Measurements from ENCODE around the gene ADM. TPM values are rescaled to one million over a fixed set of nuclear protein-coding genes. Genes with fewer than 3 reads are reported as not detected.

ADM gene
- total RNA-seq, 2 experiments from 2014 or later = 43.1 to 46.9 TPM

DNA sequence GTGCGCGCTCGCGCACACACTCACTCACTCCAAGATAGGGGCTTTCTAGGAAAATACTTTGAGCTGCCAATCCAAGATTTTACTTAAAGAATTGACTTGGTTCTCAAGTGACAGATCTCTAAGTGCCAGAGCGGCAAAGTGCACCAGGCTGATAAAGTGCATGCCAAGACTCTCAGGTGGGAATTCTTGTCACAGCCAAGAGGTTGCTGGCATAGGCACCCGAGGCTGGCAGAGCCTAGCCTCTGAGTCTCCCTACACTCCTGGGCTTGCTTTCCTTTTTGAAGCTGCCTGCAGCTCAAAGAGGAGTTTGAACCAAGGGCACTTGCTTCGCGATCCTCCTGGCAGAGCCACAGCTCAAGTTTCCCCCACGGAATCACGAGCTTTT is 2.5 kb upstream of the ADM start:
- H3K27me3 Mint-ChIP-seq = peaks cover 44% of the 10 kb centered on the region
- DNase-seq (no peak), ATAC-seq (no peak)
- H3K27ac Mint-ChIP-seq = peak overlapping the region; percentile 80
- ChIA-PET POLR2A (interaction anchor here (0.6 to 1.5 kb wide), 3 partner anchors 15 to 544 kb away, joined by 3 to 8 read pairs (median 3); no protein-coding TSS in a partner anchor), CTCF (interaction anchor here (0.8 to 9.1 kb wide), 8 partner anchors 12 to 543 kb away, joined by 3 to 135 read pairs (median 8); no protein-coding TSS in a partner anchor)
- no peaks in the 10 kb centered on the region for H3K9me3 Mint-ChIP-seq
- H3K4me1 Mint-ChIP-seq (ENCODE audit: low read depth) = peaks cover 25% of the 10 kb centered on the region
- peaks cover 20% of the 10 kb centered on the region for H3K36me3 Mint-ChIP-seq (ENCODE audit: low read depth)
- TF ChIP-seq, protein P1, sequence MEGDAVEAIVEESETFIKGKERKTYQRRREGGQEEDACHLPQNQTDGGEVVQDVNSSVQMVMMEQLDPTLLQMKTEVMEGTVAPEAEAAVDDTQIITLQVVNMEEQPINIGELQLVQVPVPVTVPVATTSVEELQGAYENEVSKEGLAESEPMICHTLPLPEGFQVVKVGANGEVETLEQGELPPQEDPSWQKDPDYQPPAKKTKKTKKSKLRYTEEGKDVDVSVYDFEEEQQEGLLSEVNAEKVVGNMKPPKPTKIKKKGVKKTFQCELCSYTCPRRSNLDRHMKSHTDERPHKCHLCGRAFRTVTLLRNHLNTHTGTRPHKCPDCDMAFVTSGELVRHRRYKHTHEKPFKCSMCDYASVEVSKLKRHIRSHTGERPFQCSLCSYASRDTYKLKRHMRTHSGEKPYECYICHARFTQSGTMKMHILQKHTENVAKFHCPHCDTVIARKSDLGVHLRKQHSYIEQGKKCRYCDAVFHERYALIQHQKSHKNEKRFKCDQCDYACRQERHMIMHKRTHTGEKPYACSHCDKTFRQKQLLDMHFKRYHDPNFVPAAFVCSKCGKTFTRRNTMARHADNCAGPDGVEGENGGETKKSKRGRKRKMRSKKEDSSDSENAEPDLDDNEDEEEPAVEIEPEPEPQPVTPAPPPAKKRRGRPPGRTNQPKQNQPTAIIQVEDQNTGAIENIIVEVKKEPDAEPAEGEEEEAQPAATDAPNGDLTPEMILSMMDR (IDR thresholded peaks at IDR 0.05) = no peak
- H3K4me3 Mint-ChIP-seq = peak overlapping the region; percentile 89
- intact Hi-C loops (cut with micrococcal nuclease) = no loop called here

DNA sequence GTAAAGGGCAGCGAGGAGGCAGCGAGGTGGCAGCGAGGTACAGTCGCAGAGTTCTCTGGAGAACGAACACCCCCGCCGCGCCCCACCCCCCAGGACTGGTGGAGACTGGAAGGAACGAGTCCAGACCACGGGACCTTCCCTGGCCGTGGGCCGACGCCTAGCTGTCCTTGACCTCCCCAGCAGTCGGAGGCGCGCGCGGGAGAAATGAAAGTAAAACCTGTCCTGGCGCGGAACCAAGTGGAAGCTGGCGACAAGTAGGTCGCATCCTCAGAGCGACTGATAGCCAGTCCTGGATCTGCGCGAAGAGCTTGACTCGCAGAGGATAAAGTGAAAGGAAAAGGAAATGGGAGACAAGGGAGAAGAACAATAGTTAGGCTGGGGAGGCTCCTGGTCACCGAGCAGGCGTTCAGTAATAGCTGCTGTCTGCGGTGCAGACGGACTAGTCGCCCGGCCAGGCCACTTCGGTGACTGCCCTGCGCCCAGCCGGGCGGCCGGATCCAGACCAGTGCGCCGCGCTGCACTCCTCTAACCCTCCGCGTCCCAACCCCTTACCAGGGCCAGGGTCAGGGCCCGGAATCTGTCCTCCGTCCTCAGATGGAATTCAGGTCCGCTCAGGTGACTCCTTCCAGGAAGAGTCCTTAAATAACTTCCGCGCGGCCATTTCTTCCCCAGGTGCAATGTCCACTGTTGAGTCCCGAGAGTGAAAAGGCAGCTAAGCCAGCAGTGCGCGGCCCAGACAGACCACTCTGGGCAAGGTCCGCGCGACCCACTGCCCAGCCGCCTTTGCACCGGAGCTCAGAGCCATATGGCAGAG is 1.9 kb upstream of the ADM start:
- TF ChIP-seq, protein P1 (IDR thresholded peaks at IDR 0.05) = no peak
- POLR2A ChIA-PET = interaction anchor here (0.6 to 1.5 kb wide), 3 partner anchors 28 to 690 kb away, joined by 3 to 8 read pairs (median 3); no protein-coding TSS in a partner anchor
- intact Hi-C loops (cut with micrococcal nuclease) = no loop called here
- Mint-ChIP-seq H3K4me3 (peak overlapping the region; percentile 89), H3K27ac (peak overlapping the region; percentile 80), H3K4me1 (ENCODE audit: low read depth) (peaks cover 21% of the 10 kb centered on the region), H3K27me3 (peaks cover 40% of the 10 kb centered on the region), H3K36me3 (ENCODE audit: low read depth) (peaks cover 21% of the 10 kb centered on the region), H3K9me3 (no peaks in the 10 kb centered on the region)
- peak; percentile 75 for DNase-seq
- ATAC-seq = no peak
- CTCF ChIA-PET = interaction anchor here (0.8 to 9.1 kb wide), 14 partner anchors 6 to 797 kb away, joined by 3 to 135 read pairs (median 6); partner anchors contain the start of gene SBF2

DNA sequence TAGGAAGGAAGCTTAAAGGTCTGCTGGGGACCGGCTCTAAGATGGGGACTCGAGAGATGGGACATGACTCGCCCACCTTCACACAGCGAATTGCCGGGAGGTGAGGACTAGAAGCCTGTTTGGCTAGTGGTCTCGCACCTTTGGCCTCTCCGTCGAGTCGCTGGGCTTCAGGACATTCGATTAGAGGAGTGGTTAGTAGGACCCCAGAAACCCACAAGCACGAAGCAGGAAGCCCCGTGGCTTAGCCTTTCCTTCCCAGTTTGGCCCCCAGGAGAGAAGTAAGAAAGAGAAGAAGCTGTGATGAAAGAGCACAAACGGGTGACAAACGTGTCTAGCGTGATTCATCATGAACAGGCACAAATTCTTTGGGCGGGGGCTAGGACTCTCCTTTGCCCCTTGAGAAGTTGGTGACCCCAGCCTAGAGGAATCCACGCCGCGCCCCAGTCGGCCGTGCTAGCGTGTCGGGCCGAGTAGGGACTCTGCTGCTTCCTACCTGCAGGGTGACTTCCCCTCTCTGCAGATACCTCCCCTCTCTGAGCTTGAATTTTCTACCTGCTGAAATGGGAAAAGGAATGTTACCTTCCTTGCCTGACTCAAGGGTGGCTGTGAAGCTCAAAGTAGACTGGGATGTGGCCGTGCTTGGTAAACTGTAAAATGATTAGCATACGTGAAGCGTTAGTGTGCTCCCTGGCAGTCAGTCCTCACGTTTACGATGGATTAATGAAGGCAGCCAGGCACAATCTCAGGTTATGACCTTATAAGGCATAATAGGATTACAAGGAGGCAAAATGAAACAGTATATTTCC is 1.1 kb upstream of the ADM start:
- ATAC-seq = no peak
- Mint-ChIP-seq H3K4me1 (ENCODE audit: low read depth) (peaks cover 23% of the 10 kb centered on the region), H3K27ac (peak overlapping the region; percentile 55), H3K36me3 (ENCODE audit: low read depth) (peaks cover 21% of the 10 kb centered on the region), H3K9me3 (no peaks in the 10 kb centered on the region), H3K27me3 (peaks cover 38% of the 10 kb centered on the region), H3K4me3 (peak overlapping the region; percentile 89)
- ChIA-PET CTCF (interaction anchor here (0.8 to 9.1 kb wide), 16 partner anchors 7 to 797 kb away, joined by 3 to 135 read pairs (median 4); partner anchors contain the start of gene SBF2), POLR2A (interaction anchor here (1.3 to 1.5 kb wide), 2 partner anchors 545 to 691 kb away, joined by 3 to 8 read pairs; no protein-coding TSS in a partner anchor)
- intact Hi-C loops (cut with micrococcal nuclease) = no loop called here
- TF ChIP-seq, protein P1 (IDR thresholded peaks at IDR 0.05) = no peak
- peak; percentile 59 for DNase-seq

DNA sequence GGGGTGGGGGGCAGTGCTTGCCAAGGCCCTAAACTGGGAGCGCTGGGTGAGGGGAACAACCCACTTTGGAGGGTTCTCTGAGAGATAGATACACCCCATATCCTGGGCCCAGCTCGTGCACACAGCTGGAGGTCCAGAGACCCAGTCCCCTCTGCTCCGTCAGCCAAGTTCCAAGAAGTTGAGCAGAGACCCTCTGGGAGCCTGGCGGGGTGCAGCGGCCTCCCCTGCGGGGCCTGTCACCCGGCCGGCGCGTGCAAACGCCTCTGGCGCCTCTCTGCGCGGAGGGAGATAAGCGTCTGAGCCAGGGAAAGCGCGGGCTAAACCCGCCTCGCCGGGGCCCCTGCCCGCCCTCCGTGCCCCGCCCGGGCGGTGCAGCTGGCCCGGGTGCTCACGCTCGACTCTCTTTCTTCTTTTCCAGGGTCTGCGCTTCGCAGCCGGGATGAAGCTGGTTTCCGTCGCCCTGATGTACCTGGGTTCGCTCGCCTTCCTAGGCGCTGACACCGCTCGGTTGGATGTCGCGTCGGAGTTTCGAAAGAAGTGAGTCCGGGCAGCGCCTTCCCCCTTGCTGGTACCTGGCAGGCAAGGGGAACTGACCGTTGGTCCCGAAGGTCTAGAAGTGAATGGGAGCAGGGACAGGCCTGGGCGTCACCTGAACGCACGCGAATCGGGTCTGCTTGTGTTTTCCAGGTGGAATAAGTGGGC is 540 bp downstream of the ADM start:
- ATAC-seq (no peak), DNase-seq (peak; percentile 40)
- CTCF ChIA-PET = interaction anchor here (0.7 to 9.1 kb wide), 11 partner anchors 9 to 770 kb away, joined by 3 to 135 read pairs (median 10); partner anchors contain the start of gene SBF2
- H3K27me3 Mint-ChIP-seq = peaks cover 41% of the 10 kb centered on the region
- peak overlapping the region; percentile 37 for H3K27ac Mint-ChIP-seq
- peaks cover 23% of the 10 kb centered on the region for H3K36me3 Mint-ChIP-seq (ENCODE audit: low read depth)
- intact Hi-C loops (cut with micrococcal nuclease) = loop anchor here (5.0 kb wide), 1 partner anchor 548 kb away; no protein-coding TSS in a partner anchor
- POLR2A ChIA-PET = interaction anchor here (1.2 to 2.6 kb wide), 3 partner anchors 17 to 845 kb away, joined by 3 to 12 read pairs (median 4); no protein-coding TSS in a partner anchor
- TF ChIP-seq, protein P1 (IDR thresholded peaks at IDR 0.05) = no peak
- H3K4me3 Mint-ChIP-seq = peak overlapping the region; percentile 89
- H3K4me1 Mint-ChIP-seq (ENCODE audit: low read depth) = peaks cover 34% of the 10 kb centered on the region
- no peaks in the 10 kb centered on the region for H3K9me3 Mint-ChIP-seq
